Measurements from ENCODE around the gene KLHL29. TPM values are rescaled to one million over a fixed set of nuclear protein-coding genes. Genes with fewer than 3 reads are reported as not detected.

Gene KLHL29
- total and polyA plus RNA-seq, 2 of the 13 experiments (the other 11 are each of a cell fraction or from before 2014, with no cell fraction given), result 0.01 TPM; not detected in 1

DNA sequence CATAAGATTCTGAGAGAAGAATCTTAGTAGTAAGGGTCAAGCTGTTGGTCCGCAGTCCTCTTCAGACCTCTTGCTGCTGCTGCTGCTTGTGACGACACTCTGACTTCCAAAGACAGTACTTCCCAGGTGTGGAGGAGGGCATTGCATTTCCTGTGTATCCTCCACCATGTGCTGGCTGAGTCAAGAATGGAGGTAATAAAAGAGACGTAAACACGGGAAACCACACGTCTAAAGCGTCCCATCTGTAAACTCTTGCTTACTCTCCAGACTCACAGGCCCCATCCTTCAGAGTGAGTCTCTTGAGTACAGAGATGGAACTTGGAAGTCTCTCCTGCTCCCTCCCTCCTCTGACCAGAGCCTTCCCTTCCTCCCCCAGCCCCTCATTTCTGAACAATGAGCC is 25.6 kb downstream of the KLHL29 start (continued):
- TF ChIP-seq TFDP1 (CRISPR knock-in tag; IDR thresholded peaks at IDR 0.05; ENCODE audit: borderline replicate concordance) (no peak), ZNF251 (CRISPR knock-in tag; IDR thresholded peaks at IDR 0.05) (no peak), ZNF441 (CRISPR knock-in tag; IDR thresholded peaks at IDR 0.05; ENCODE audit: borderline replicate concordance) (no peak), TCF12 (IDR thresholded peaks at IDR 0.05) (no peak), TCF12 (CRISPR knock-in tag; IDR thresholded peaks at IDR 0.05) (no peak)

DNA sequence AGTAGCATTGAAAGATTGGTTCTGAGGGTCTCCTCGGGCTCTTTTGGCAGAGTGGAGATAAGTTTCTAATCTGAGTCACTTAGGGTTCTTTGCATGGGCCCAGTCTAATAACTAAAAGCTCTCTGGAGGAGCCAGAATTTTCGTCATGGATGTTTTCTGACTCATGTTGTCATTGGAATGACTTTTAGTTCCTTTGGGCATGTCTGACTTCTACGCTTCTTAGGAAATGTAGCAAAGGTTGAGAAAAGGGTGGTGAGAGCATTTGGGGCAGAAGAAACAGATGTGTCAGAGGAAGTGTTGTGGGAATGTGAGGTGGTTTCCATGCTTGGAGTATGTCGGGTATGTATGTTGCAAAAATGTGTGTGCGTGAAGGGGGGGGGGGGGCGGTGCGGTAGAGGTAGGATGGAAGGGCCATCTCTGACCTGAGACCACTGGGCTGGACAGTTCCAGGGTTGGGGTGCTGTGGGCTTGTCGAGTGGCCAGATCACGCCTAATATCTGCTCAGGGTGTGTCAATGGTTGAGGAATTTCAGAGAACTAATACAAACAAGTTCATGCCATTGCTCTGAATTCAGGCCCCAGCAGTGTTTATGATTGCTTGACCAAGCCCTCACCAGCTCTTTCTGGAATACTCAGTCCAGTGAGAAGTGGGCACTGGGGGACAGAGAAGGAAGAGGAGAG is 26.9 kb downstream of the KLHL29 start:
- no peak overlapping the region for H3K4me2 ChIP-seq (ENCODE audit: low read depth, low read length)
- intact Hi-C loops (cut with micrococcal nuclease; ENCODE audit: unreplicated experiment) (no loop called here), in situ Hi-C loops (cut with HindIII; ENCODE audit: extremely low pct_ligation_motif_present, low pct_unique_long_range_greater_than_20kb) (no loop called here)
- no peaks in the 10 kb centered on the region for H3K4me1 ChIP-seq (ENCODE audit: insufficient read depth, low read length)
- H2AFZ ChIP-seq (ENCODE audit: low read length), result no peak overlapping the region
- no peaks in the 10 kb centered on the region for H4K20me1 ChIP-seq (ENCODE audit: insufficient read depth, low read length)
- FAIRE-seq, result no peak
- H3K79me2 ChIP-seq (ENCODE audit: insufficient read depth, low read length), result no peaks in the 10 kb centered on the region
- H3K9ac ChIP-seq (ENCODE audit: insufficient read depth, low read depth, low read length), result no peak overlapping the region
- ChIA-PET CTCF (ENCODE audit: low intra/inter-chr PET ratio, low total read pairs) (no interaction called here), POLR2A (no interaction called here)
- BruUV-seq (replicated peaks), result no TSS peak
- H3K9me3 ChIP-seq (ENCODE audit: low read length), result no peaks in the 10 kb centered on the region
- no peak overlapping the region for H3K4me3 ChIP-seq (replicated peaks in 1 of 3; ENCODE audit: insufficient read depth in 1 of 3, low read depth in 2 of 3, low read length in 3 of 3)
- DNase-seq (ENCODE audit: low spot score), result no peak
- H3K27me3 ChIP-seq (ENCODE audit: control insufficient read depth in 1 of 2, insufficient read depth in 2 of 2, low read length in 2 of 2), result peaks cover 0 to 7% of the 10 kb centered on the region in 2 experiments; a peak in 1 of 5 replicates
- no peak for ATAC-seq
- H3K27ac ChIP-seq (ENCODE audit: extremely low read length, insufficient read depth, low read length), result no peak overlapping the region
- WGBS (ENCODE audit: low lambda C conversion rate), result 33% methylated on average over 9 of the region's 9 CpGs
- no peaks in the 10 kb centered on the region for H3K36me3 ChIP-seq (replicated peaks in 1 of 2; ENCODE audit: control insufficient read depth in 1 of 2, insufficient read depth in 2 of 2, low read length in 2 of 2)
- TF ChIP-seq ZNF142 (CRISPR knock-in tag; IDR thresholded peaks at IDR 0.05), result no peak
- TF ChIP-seq, protein P1, sequence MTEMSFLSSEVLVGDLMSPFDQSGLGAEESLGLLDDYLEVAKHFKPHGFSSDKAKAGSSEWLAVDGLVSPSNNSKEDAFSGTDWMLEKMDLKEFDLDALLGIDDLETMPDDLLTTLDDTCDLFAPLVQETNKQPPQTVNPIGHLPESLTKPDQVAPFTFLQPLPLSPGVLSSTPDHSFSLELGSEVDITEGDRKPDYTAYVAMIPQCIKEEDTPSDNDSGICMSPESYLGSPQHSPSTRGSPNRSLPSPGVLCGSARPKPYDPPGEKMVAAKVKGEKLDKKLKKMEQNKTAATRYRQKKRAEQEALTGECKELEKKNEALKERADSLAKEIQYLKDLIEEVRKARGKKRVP (CRISPR knock-in tag; IDR thresholded peaks at IDR 0.05), result no peak
- TF ChIP-seq ARNT (IDR thresholded peaks at IDR 0.05), result no peak
- no peak for TF ChIP-seq ARID5B (CRISPR knock-in tag; IDR thresholded peaks at IDR 0.05)
- TF ChIP-seq PAWR (CRISPR knock-in tag; IDR thresholded peaks at IDR 0.05; ENCODE audit: borderline replicate concordance), result no peak
- TF ChIP-seq ZNF616 (CRISPR knock-in tag; IDR thresholded peaks at IDR 0.05; ENCODE audit: low read depth), result no peak

Data from HepG2 (cell line).